HepG2 (cell line): ENCODE data around the gene ATP8B4.

ENCODE experiments used
- CREB1 ChIP-seq, 2 experiments: fragments of 450-650 bp in 1 of 2; IDR thresholded peaks; 2 replicates each; pipeline ENCODE4 v1.6.1; 2016 to 2017; ENCODE audit warnings: control low read depth in 1 of 2, mild to moderate bottlenecking in 1 of 2, missing compliant biosample characterization in 1 of 2, missing genetic modification characterization in 1 of 2
- ESRRA ChIP-seq: sonication (generic); formaldehyde crosslinking; IDR thresholded peaks from 2 replicates; pipeline ENCODE4 v1.5.1; 2020; ENCODE audit warnings: mild to moderate bottlenecking, low read depth, missing genetic modification reagents
- SMAD3 ChIP-seq: sonication (generic); formaldehyde crosslinking; IDR thresholded peaks from 2 replicates; pipeline ENCODE4 v1.4.0; 2020; ENCODE audit warnings: missing genetic modification reagents
- SNRNP70 ChIP-seq: fragments of 200-400 bp; formaldehyde crosslinking; IDR thresholded peaks from 2 replicates; pipeline ENCODE4 v1.6.1; 2017; ENCODE audit warnings: mild to moderate bottlenecking, low read depth, low read length, moderate library complexity
- ZNF629 ChIP-seq: sonication (generic); formaldehyde crosslinking; conservative IDR thresholded peaks from 2 replicates; pipeline ENCODE4 v1.5.0; 2020; ENCODE audit warnings: missing genetic modification reagents
- ZSCAN12 ChIP-seq: sonication (generic); formaldehyde crosslinking; IDR thresholded peaks from 2 replicates; pipeline ENCODE4 v1.9.0; 2021; ENCODE audit warnings: mild to moderate bottlenecking, missing genetic modification reagents

- TF ChIP-seq SMAD3 (CRISPR knock-in tag): no peak
- TF ChIP-seq ZNF629 (CRISPR knock-in tag): no peak
- no peak for TF ChIP-seq ESRRA (CRISPR knock-in tag)
- TF ChIP-seq SNRNP70: no peak
- no peak for TF ChIP-seq CREB1 (IDR thresholded peaks at IDR 0.05)
- TF ChIP-seq CREB1 (CRISPR knock-in tag; IDR thresholded peaks at IDR 0.05): no peak
- no peak for TF ChIP-seq ZSCAN12 (CRISPR knock-in tag)
Measured at GRCh38 chr15:49823987-49824774, 294.9 kb downstream of the ATP8B4 start.
